Spleen (tissue), 7 donors: Measurements from ENCODE around the gene FA2H.

Experiments used
- POLR2A ChIP-seq, 3 donors: fragments of 450-650 bp; IDR thresholded peaks; one replicate each; pipeline ENCODE4 v1.5.1; 2017; ENCODE audit warnings: antibody characterized with exemption in 3 of 3, mild to moderate bottlenecking in 1 of 3
- TF ChIP-seq, protein P1 (sequence below), 11 experiments: fragments of 200-600 bp in 7 of 11; fragments of 450-650 bp in 4 of 11; sonication (generic) in 4 of 11; IDR thresholded peaks in 8 of 11; conservative IDR thresholded peaks in 3 of 11; 1 replicate in 7 of 11; 2 replicates in 4 of 11; pipeline versions ENCODE4 v1.4.0 to v1.8.0; 2016 to 2021; ENCODE audit warnings: antibody characterized with exemption in 11 of 11, inconsistent platforms in 4 of 11, mild to moderate bottlenecking in 1 of 11
- donor health status: DM: no; HTN: no; CAD: no; lungs with moderate emphysema.
- donor health status: DM: no; HTN: no; CAD: no.
- donor health status: DM: no; HTN: no; CAD: no.

DNA sequence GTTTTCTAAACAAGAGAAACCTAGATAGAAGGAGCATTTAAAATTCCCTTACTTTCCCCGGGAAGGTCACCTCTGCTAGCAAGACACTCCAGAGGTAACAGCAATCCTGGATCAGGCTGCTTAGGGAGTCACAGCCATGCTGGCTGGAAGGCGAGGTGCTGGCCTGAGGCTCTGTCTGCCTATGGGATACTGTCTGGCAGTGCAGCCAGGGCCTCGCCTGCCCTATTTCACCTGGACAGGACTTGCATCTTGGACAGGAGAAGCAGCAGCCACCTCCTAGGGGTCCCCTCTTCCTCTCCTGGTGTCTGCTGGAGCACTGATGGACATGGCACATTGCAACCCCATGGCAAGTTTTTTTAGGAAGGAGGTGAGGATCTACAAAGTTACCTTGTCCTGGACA is 15.1 kb downstream of the FA2H start:
- TF ChIP-seq, protein P1, sequence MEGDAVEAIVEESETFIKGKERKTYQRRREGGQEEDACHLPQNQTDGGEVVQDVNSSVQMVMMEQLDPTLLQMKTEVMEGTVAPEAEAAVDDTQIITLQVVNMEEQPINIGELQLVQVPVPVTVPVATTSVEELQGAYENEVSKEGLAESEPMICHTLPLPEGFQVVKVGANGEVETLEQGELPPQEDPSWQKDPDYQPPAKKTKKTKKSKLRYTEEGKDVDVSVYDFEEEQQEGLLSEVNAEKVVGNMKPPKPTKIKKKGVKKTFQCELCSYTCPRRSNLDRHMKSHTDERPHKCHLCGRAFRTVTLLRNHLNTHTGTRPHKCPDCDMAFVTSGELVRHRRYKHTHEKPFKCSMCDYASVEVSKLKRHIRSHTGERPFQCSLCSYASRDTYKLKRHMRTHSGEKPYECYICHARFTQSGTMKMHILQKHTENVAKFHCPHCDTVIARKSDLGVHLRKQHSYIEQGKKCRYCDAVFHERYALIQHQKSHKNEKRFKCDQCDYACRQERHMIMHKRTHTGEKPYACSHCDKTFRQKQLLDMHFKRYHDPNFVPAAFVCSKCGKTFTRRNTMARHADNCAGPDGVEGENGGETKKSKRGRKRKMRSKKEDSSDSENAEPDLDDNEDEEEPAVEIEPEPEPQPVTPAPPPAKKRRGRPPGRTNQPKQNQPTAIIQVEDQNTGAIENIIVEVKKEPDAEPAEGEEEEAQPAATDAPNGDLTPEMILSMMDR (IDR thresholded peaks at IDR 0.05 in 8 of 11, conservative IDR thresholded peaks at IDR 0.05 in 3 of 11), result no peak
- no peak for TF ChIP-seq POLR2A (IDR thresholded peaks at IDR 0.05)
